Measurements from ENCODE around the gene DYNC2H1.
"Not testable (repeated sequence)": the region's sequence is repeated elsewhere in the genome, so short reads cannot be mapped to it uniquely, and the experiment has no call there.

The DYNC2H1 gene

GRCh38 chr11:103141986-103142385 lies 32.8 kb downstream of the DYNC2H1 start:
- not testable (repeated sequence) for DNase-seq (ENCODE audit: low read depth in 2 of 2)

- no peak for DNase-seq (ENCODE audit: low read depth in 2 of 2)
Measured at GRCh38 chr11:103147627-103148026, 38.4 kb downstream of the DYNC2H1 start.

GRCh38 chr11:103157542-103157941 lies 48.3 kb downstream of the DYNC2H1 start:
- no peak for DNase-seq (ENCODE audit: low read depth in 2 of 2)

- DNase-seq (ENCODE audit: low read depth in 2 of 2): no peak
Measured at GRCh38 chr11:103164093-103164796, 55.0 kb downstream of the DYNC2H1 start.

- no peak for DNase-seq (ENCODE audit: low read depth in 2 of 2)
Measured at GRCh38 chr11:103167166-103167565, 57.9 kb downstream of the DYNC2H1 start.

- DNase-seq (ENCODE audit: low read depth in 2 of 2): no peak
Measured at GRCh38 chr11:103170865-103171264, 61.6 kb downstream of the DYNC2H1 start.

- DNase-seq (ENCODE audit: low read depth in 2 of 2): no peak
Measured at GRCh38 chr11:103175461-103176129, 66.4 kb downstream of the DYNC2H1 start.

- DNase-seq (ENCODE audit: low read depth in 2 of 2): no peak
Measured at GRCh38 chr11:103183981-103184611, 74.9 kb downstream of the DYNC2H1 start.

- DNase-seq (ENCODE audit: low read depth in 2 of 2): no peak
Measured at GRCh38 chr11:103202048-103202651, 92.9 kb downstream of the DYNC2H1 start.

GRCh38 chr11:103210543-103210942 lies 101.3 kb downstream of the DYNC2H1 start:
- no peak for DNase-seq (ENCODE audit: low read depth in 2 of 2)

GRCh38 chr11:103215812-103216211 lies 106.6 kb downstream of the DYNC2H1 start:
- DNase-seq (ENCODE audit: low read depth in 2 of 2): no peak

- DNase-seq (ENCODE audit: low read depth in 2 of 2): no peak
Measured at GRCh38 chr11:103220133-103220532, 110.9 kb downstream of the DYNC2H1 start.

GRCh38 chr11:103222806-103223205 lies 113.6 kb downstream of the DYNC2H1 start:
- DNase-seq (ENCODE audit: low read depth in 2 of 2): no peak

GRCh38 chr11:103228807-103229206 lies 119.6 kb downstream of the DYNC2H1 start:
- no peak for DNase-seq (ENCODE audit: low read depth in 2 of 2)

- no peak for DNase-seq (ENCODE audit: low read depth in 2 of 2)
Measured at GRCh38 chr11:103234974-103235373, 125.7 kb downstream of the DYNC2H1 start.

- no peak for DNase-seq (ENCODE audit: low read depth in 2 of 2)
Measured at GRCh38 chr11:103241574-103241973, 132.3 kb downstream of the DYNC2H1 start.

GRCh38 chr11:103254123-103254522 lies 144.9 kb downstream of the DYNC2H1 start:
- DNase-seq (ENCODE audit: low read depth in 2 of 2): no peak

- DNase-seq (ENCODE audit: low read depth in 2 of 2): no peak
Measured at GRCh38 chr11:103257360-103257759, 148.1 kb downstream of the DYNC2H1 start.

GRCh38 chr11:103266167-103266831 lies 157.1 kb downstream of the DYNC2H1 start:
- no peak for DNase-seq (ENCODE audit: low read depth in 2 of 2)

- no peak for DNase-seq (ENCODE audit: low read depth in 2 of 2)
Measured at GRCh38 chr11:103272876-103273275, 163.7 kb downstream of the DYNC2H1 start.

GRCh38 chr11:103274025-103274424 lies 164.8 kb downstream of the DYNC2H1 start:
- no peak for DNase-seq (ENCODE audit: low read depth in 2 of 2)

GRCh38 chr11:103279821-103280220 lies 170.6 kb downstream of the DYNC2H1 start:
- DNase-seq (ENCODE audit: low read depth in 2 of 2): no peak
